HCT116 (cell line): ENCODE results near the gene KIF26B.
"Not testable (repeated sequence)": the region's sequence is repeated elsewhere in the genome, so short reads cannot be mapped to it uniquely, and the experiment has no call there.

Experiments
- CTCF ChIP-seq, 3 experiments: fragments of 200-600 bp in 1 of 3; sonication (generic) in 1 of 3; IDR thresholded peaks in 2 of 3; conservative IDR thresholded peaks in 1 of 3; 2 replicates each; pipeline ENCODE4 v1.5.1; 2012 to 2017; ENCODE audit warnings: low read depth in 2 of 3, low read length in 2 of 3, antibody characterized with exemption in 1 of 3, borderline replicate concordance in 1 of 3, control low read depth in 1 of 3, mild to moderate bottlenecking in 1 of 3, mixed read lengths in 1 of 3, mixed run types in 1 of 3, moderate library complexity in 1 of 3; ENCODE audit not compliant: insufficient read depth in 1 of 3
- EGR1 ChIP-seq: IDR thresholded peaks from 2 replicates; pipeline ENCODE4 v1.6.1; 2012; ENCODE audit warnings: low read depth
- POLR2AphosphoS5 ChIP-seq: IDR thresholded peaks from 2 replicates; pipeline ENCODE4 v1.6.1; 2011; ENCODE audit warnings: mild to moderate bottlenecking, low read depth, low read length, moderate library complexity
- SIN3A ChIP-seq: IDR thresholded peaks from 2 replicates; pipeline ENCODE4 v1.6.1; 2012; ENCODE audit warnings: low read depth

- TF ChIP-seq CTCF (IDR thresholded peaks at IDR 0.05 in 2 of 3, conservative IDR thresholded peaks at IDR 0.05 in 1 of 3; ENCODE audit: borderline replicate concordance in 1 of 3, insufficient read depth in 1 of 3, low read depth in 2 of 3, low read length in 2 of 3); EGR1; POLR2AphosphoS5; SIN3A: not testable (repeated sequence)
Observed at GRCh38 chr1:245359101-245359680, 204.4 kb downstream of the KIF26B start.
